Measurements from ENCODE around the gene RRH.

DNA sequence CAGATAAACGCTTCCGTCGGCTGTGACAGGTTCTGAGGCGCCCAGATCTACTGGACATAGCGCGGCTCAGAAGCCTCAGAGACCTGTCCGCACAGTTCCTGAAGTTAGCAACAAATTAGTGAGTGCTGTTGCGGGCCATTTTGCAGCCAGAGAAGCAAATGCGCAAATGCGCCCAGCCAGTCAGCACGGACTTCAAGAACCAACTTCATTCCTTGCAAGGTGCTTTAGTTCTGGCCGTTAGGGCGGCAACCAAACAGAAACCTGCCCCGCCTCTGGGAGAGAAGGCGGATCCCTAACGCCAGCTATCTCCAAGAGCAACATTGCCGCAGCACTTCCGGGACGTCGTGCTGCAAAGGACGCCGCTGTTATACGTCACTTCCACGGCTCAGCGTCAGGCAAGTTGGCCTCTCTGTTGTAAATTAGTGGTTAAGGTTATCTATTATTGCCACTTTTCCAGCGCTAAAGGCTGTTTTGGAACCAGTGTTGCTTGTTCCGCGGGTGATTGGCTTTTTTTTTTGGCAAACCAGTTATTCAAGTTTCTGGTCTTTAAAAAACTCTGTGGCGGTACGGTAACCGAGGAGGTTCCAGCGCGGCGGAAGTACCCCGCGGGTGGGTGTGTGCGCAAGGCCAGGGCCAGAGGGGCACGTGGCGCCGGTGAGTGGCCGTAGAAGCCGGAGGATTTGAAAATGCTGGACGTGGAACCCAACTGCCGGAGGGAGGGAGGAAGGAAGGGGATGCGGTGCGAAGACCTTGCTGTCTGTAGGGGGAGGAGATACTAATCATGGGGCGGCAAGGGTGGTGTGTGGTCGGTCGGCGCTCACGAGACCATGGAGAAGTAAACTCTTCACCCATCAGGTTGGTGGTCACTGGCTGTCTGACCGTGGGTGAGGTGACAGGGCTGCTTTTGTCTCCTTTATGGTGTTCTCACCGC is 12.4 kb upstream of the RRH start, which contains the start of gene GAR1:
- TF ChIP-seq, protein P1, sequence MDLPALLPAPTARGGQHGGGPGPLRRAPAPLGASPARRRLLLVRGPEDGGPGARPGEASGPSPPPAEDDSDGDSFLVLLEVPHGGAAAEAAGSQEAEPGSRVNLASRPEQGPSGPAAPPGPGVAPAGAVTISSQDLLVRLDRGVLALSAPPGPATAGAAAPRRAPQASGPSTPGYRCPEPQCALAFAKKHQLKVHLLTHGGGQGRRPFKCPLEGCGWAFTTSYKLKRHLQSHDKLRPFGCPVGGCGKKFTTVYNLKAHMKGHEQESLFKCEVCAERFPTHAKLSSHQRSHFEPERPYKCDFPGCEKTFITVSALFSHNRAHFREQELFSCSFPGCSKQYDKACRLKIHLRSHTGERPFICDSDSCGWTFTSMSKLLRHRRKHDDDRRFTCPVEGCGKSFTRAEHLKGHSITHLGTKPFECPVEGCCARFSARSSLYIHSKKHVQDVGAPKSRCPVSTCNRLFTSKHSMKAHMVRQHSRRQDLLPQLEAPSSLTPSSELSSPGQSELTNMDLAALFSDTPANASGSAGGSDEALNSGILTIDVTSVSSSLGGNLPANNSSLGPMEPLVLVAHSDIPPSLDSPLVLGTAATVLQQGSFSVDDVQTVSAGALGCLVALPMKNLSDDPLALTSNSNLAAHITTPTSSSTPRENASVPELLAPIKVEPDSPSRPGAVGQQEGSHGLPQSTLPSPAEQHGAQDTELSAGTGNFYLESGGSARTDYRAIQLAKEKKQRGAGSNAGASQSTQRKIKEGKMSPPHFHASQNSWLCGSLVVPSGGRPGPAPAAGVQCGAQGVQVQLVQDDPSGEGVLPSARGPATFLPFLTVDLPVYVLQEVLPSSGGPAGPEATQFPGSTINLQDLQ (CRISPR knock-in tag; IDR thresholded peaks at IDR 0.05) = no peak
- TF ChIP-seq, protein P2, sequence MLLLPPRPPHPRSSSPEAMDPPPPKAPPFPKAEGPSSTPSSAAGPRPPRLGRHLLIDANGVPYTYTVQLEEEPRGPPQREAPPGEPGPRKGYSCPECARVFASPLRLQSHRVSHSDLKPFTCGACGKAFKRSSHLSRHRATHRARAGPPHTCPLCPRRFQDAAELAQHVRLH (CRISPR knock-in tag; IDR thresholded peaks at IDR 0.05; ENCODE audit: borderline replicate concordance, low read depth) = peak; percentile 82; the same call in 1 of the 2 replicates
- TF ChIP-seq EZH2 (conservative IDR thresholded peaks at IDR 0.05; ENCODE audit: low read depth, low read length) = no peak
- TF ChIP-seq SRF (IDR thresholded peaks at IDR 0.05; ENCODE audit: low read depth, low read length) = no peak
- no peak for TF ChIP-seq MAFG (CRISPR knock-in tag; IDR thresholded peaks at IDR 0.05)
- TF ChIP-seq, protein P3, sequence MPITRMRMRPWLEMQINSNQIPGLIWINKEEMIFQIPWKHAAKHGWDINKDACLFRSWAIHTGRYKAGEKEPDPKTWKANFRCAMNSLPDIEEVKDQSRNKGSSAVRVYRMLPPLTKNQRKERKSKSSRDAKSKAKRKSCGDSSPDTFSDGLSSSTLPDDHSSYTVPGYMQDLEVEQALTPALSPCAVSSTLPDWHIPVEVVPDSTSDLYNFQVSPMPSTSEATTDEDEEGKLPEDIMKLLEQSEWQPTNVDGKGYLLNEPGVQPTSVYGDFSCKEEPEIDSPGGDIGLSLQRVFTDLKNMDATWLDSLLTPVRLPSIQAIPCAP (CRISPR knock-in tag; IDR thresholded peaks at IDR 0.05; ENCODE audit: low read depth) = no peak
- no peak for TF ChIP-seq ZNF850 (CRISPR knock-in tag; conservative IDR thresholded peaks at IDR 0.05)
- TF ChIP-seq ZNF121 (CRISPR knock-in tag; IDR thresholded peaks at IDR 0.05) = 0 out of 2 replicates have a peak, but pooled peaks have one; percentile 19
- no peak for TF ChIP-seq MTF1 (CRISPR knock-in tag; IDR thresholded peaks at IDR 0.05)
- TF ChIP-seq, protein P4, sequence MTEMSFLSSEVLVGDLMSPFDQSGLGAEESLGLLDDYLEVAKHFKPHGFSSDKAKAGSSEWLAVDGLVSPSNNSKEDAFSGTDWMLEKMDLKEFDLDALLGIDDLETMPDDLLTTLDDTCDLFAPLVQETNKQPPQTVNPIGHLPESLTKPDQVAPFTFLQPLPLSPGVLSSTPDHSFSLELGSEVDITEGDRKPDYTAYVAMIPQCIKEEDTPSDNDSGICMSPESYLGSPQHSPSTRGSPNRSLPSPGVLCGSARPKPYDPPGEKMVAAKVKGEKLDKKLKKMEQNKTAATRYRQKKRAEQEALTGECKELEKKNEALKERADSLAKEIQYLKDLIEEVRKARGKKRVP (CRISPR knock-in tag; IDR thresholded peaks at IDR 0.05) = peak in 1 of 2 experiments; percentile 69; a peak in 1 of 4 replicates
- TF ChIP-seq POLR2A (IDR thresholded peaks at IDR 0.05; ENCODE audit: insufficient read depth in 1 of 2, low read depth in 2 of 2, low read length in 2 of 2) = peak; percentile 43 to 73; a peak in 3 of 4 replicates
